Stimulated activated naive CD8-positive, alpha-beta T cell treated with anti-CD3 and anti-CD28 coated beads, Interleukin-15, Interleukin-2, amounts not matched to agents 100 U/mL and 50 U/mL, for 24 hours (primary cell): Measurements from ENCODE around the gene ZCCHC7.

Experiments
- ATAC-seq: fragments of 150-1000 bp; cut with Tn5 transposase; one replicate; pipeline ENCODE4 v1.10.0; 2021
- DNase-seq: peaks from one replicate; pipeline ENCODE4 v3.0.0; 2021

ZCCHC7 gene

GRCh38 chr9:37209431-37210386, 89.3 kb downstream of the ZCCHC7 start:
- ATAC-seq, result no peak
- DNase-seq, result no peak

GRCh38 chr9:37210737-37211523, 90.6 kb downstream of the ZCCHC7 start:
- no peak for DNase-seq
- ATAC-seq, result peak; percentile 73

- DNase-seq, result no peak
- ATAC-seq, result no peak
Observed at GRCh38 chr9:37212435-37212834, 92.1 kb downstream of the ZCCHC7 start.

- ATAC-seq, result no peak
- DNase-seq, result no peak
Observed at GRCh38 chr9:37215381-37215780, 95.0 kb downstream of the ZCCHC7 start.

GRCh38 chr9:37215830-37216229, 95.5 kb downstream of the ZCCHC7 start:
- DNase-seq, result no peak
- no peak for ATAC-seq

GRCh38 chr9:37217161-37217560, 96.8 kb downstream of the ZCCHC7 start:
- no peak for ATAC-seq
- DNase-seq, result no peak

- DNase-seq, result no peak
- no peak for ATAC-seq
Observed at GRCh38 chr9:37218800-37219425, 98.5 kb downstream of the ZCCHC7 start.

- ATAC-seq, result no peak
- no peak for DNase-seq
Observed at GRCh38 chr9:37220971-37221370, 100.6 kb downstream of the ZCCHC7 start.

- ATAC-seq, result no peak
- DNase-seq, result no peak
Observed at GRCh38 chr9:37221489-37222106, 101.2 kb downstream of the ZCCHC7 start.

- DNase-seq (no peak), ATAC-seq (no peak)
Observed at GRCh38 chr9:37229455-37229854, 109.1 kb downstream of the ZCCHC7 start.

GRCh38 chr9:37229882-37230482, 109.6 kb downstream of the ZCCHC7 start:
- no peak for ATAC-seq

GRCh38 chr9:37236822-37237221, 116.4 kb downstream of the ZCCHC7 start:
- ATAC-seq (no peak), DNase-seq (no peak)

More at GRCh38 chr9:37229882-37230482, 109.6 kb downstream of the ZCCHC7 start:
- no peak for DNase-seq

- ATAC-seq (no peak), DNase-seq (no peak)
Observed at GRCh38 chr9:37238122-37238521, 117.7 kb downstream of the ZCCHC7 start.

- no peak for ATAC-seq
- DNase-seq, result no peak
Observed at GRCh38 chr9:37239224-37239859, 119.0 kb downstream of the ZCCHC7 start.

GRCh38 chr9:37239921-37240320, 119.5 kb downstream of the ZCCHC7 start:
- ATAC-seq (no peak), DNase-seq (no peak)

- no peak for ATAC-seq
- no peak for DNase-seq
Observed at GRCh38 chr9:37241340-37241739, 121.0 kb downstream of the ZCCHC7 start.

GRCh38 chr9:37242089-37242488, 121.7 kb downstream of the ZCCHC7 start:
- DNase-seq (no peak), ATAC-seq (no peak)

GRCh38 chr9:37243588-37244345, 123.4 kb downstream of the ZCCHC7 start:
- DNase-seq, result no peak
- ATAC-seq, result no peak

- no peak for ATAC-seq
Observed at GRCh38 chr9:37246826-37247225, 126.5 kb downstream of the ZCCHC7 start.

GRCh38 chr9:37248651-37249163, 128.3 kb downstream of the ZCCHC7 start:
- no peak for ATAC-seq
- no peak for DNase-seq

More at GRCh38 chr9:37246826-37247225, 126.5 kb downstream of the ZCCHC7 start:
- DNase-seq, result no peak
